Measurements from ENCODE around the gene PCDHGC5.

- TF ChIP-seq CTCF (IDR thresholded peaks at IDR 0.05) (no peak), POLR2A (IDR thresholded peaks at IDR 0.05) (no peak)
Measured at GRCh38 chr5:141510850-141511601, 22.1 kb downstream of the PCDHGC5 start.
